Panc1 (cell line): ENCODE measurements around the gene NR5A2. TPM values are rescaled to one million over a fixed set of nuclear protein-coding genes. Genes with fewer than 3 reads are reported as not detected.

Experiments used
- ATAC-seq: fragments of 200-7000 bp; cut with Tn5 transposase; 2 replicates; pipeline ENCODE4 v1.9.1; 2020; ENCODE audit warnings: mild to moderate bottlenecking, moderate library complexity
- BruUV-seq: library from RNA; stranded (reverse); fragments of 400-500 nt; replicated peaks from 2 replicates; lab custom pipeline; 2021; lab: Mats Ljungman, UMichigan
- CTCF ChIA-PET: fragments of 300-600 bp; sonication (Branson Sonifier 250); formaldehyde crosslinking; loops from one replicate; lab custom pipeline; 2022; ENCODE audit warnings: antibody characterized with exemption; lab: Charles Lee
- POLR2A ChIA-PET: fragments of 300-600 bp; sonication (Branson Sonifier 250); formaldehyde crosslinking; loops from one replicate; lab custom pipeline; 2022; ENCODE audit warnings: antibody characterized with exemption; lab: Charles Lee
- DNase-seq: peaks from one replicate; pipeline ENCODE4 v3.0.0-alpha.2; 2010; ENCODE audit warnings: low read depth, low spot score
- H3K27ac ChIP-seq: 2 replicates; pipeline ENCODE4 v1.5.1; 2011; ENCODE audit warnings: mild to moderate bottlenecking, low read length, inconsistent platforms
- H3K27me3 ChIP-seq: fragments of 200-500 bp; sonication (Bioruptor generic); 2 replicates; pipeline ENCODE4 v1.6.0; 2014; ENCODE audit warnings: low read length, inconsistent platforms; ENCODE audit not compliant: control insufficient read depth, insufficient read depth
- H3K36me3 ChIP-seq: fragments of 200-500 bp; sonication (Bioruptor generic); 2 replicates; pipeline ENCODE4 v1.5.1; 2014; ENCODE audit warnings: inconsistent platforms, mild to moderate bottlenecking, low read length, moderate library complexity; ENCODE audit not compliant: control insufficient read depth, insufficient read depth
- H3K4me1 ChIP-seq: 2 replicates; pipeline ENCODE4 v1.5.1; 2011; ENCODE audit warnings: inconsistent platforms, mild to moderate bottlenecking, low read length, moderate library complexity; ENCODE audit not compliant: control insufficient read depth, insufficient read depth
- H3K4me3 ChIP-seq, 2 experiments: 2 replicates each; pipeline ENCODE4 v1.5.1; 2011 to 2012; ENCODE audit warnings: low read depth in 2 of 2, low read length in 2 of 2, mild to moderate bottlenecking in 2 of 2, inconsistent platforms in 1 of 2, moderate library complexity in 1 of 2
- H3K9me3 ChIP-seq: fragments of 200-500 bp; sonication (Bioruptor generic); 2 replicates; pipeline ENCODE4 v1.5.1; 2014; ENCODE audit warnings: low read depth, mild to moderate bottlenecking, inconsistent platforms, low read length, moderate library complexity; ENCODE audit not compliant: control insufficient read depth, insufficient read depth
- CTCF ChIP-seq: fragments of 450-650 bp; IDR thresholded peaks from 2 replicates; pipeline ENCODE4 v1.5.1; 2017; ENCODE audit warnings: mild to moderate bottlenecking
- POLR2AphosphoS5 ChIP-seq: IDR thresholded peaks from 2 replicates; pipeline ENCODE4 v1.6.1; 2012; ENCODE audit warnings: mild to moderate bottlenecking, low read depth, low read length, moderate library complexity
- SIN3A ChIP-seq: IDR thresholded peaks from 2 replicates; pipeline ENCODE4 v1.6.1; 2012; ENCODE audit warnings: low read depth, mild to moderate bottlenecking, low read length, moderate library complexity, borderline replicate concordance; ENCODE audit not compliant: insufficient read depth
- TCF7L2 ChIP-seq: IDR thresholded peaks from 2 replicates; pipeline ENCODE4 v1.6.1; 2011; ENCODE audit warnings: mild to moderate bottlenecking, low read depth, low read length, inconsistent platforms
- in situ Hi-C: cut with HindIII; loops from 2 replicates; pipeline ENCODE4 v1.10.0; 2016; ENCODE audit warnings: low sequenced_read_pairs, low pct_unique_long_range_greater_than_20kb
- intact Hi-C: fragments of 100-400 bp; cut with micrococcal nuclease; formaldehyde crosslinking; loops from one replicate; pipeline ENCODE4 v1.10.0; 2022; ENCODE audit not compliant: unreplicated experiment
- total RNA-seq: library from RNA; stranded (reverse); gene quantifications from one replicate; pipeline ENCODE4 v1.2.1, GENCODE V29; 2021; ENCODE audit not compliant: unreplicated experiment
- TF ChIP-seq, protein P1 (sequence below), 2 experiments: IDR thresholded peaks; 2 replicates each; pipeline ENCODE4 v1.6.1; 2011 to 2012; ENCODE audit warnings: low read depth in 2 of 2, control low read depth in 1 of 2, low read length in 1 of 2, mild to moderate bottlenecking in 1 of 2, moderate library complexity in 1 of 2; ENCODE audit not compliant: insufficient read depth in 1 of 2

The NR5A2 gene
- total RNA-seq, 1 experiment from 2014 or later = 4.3 TPM

DNA sequence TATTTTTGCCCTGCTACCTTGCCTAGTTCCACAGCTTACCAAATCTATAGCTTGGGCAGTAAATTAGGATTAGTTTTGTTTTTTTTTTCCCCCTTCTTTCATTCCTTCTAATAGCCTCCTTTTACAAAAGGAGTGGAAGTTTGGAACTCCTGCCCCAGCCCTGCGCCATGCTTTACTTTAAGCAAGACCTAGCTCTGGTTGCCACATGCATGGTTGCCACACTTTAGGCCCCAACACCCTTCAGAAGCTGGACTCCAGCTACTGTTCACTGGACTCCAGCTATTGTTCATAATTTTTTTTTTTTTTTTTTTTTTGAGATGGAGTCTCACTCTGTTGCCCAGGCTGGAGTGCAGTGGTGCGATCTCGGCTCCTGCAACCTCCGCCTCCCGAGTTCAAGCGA, 115.8 kb downstream of the NR5A2 start:
- H3K36me3 ChIP-seq = no peaks in the 10 kb centered on the region
- no peaks in the 10 kb centered on the region for H3K27me3 ChIP-seq
- TF ChIP-seq SIN3A = no peak
- BruUV-seq = no TSS peak
- H3K4me3 ChIP-seq = no peak overlapping the region
- ChIA-PET POLR2A (interaction anchor here (0.7 kb wide), 1 partner anchor 404 kb away, joined by 4 read pairs; no protein-coding TSS in a partner anchor), CTCF (interaction anchor here (0.6 kb wide), 1 partner anchor 1974 kb away, joined by 7 read pairs; no protein-coding TSS in a partner anchor)
- no peaks in the 10 kb centered on the region for H3K9me3 ChIP-seq
- intact Hi-C loops (loop anchor here (5.0 kb wide), 1 partner anchor 344 kb away; no protein-coding TSS in a partner anchor), in situ Hi-C loops (no loop called here)
- H3K4me1 ChIP-seq = no peaks in the 10 kb centered on the region
- no peak for DNase-seq
- H3K27ac ChIP-seq = peak overlapping the region; percentile 36; the same call in 1 of the 2 replicates
- no peak for ATAC-seq

DNA sequence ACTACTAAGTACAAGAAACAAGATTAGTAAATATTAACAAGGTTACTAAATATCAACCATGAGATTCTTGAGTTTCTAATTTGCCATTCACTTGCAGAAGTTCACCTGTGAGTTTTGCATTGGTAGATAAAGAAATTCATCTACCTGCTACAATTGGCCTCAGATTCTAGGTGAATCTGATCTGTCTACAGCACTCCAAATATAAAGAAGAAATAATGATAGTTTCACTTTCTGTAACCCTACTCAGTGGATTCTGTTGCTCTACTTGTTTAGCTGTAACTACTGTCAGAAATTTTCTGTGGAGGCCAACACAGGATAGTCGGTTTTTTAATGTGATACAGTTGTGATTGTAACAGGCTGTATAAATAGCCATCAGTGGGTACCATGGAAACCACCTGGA, 118.6 kb downstream of the NR5A2 start:
- no peaks in the 10 kb centered on the region for H3K9me3 ChIP-seq
- ChIA-PET POLR2A (no interaction called here), CTCF (no interaction called here)
- in situ Hi-C loops = no loop called here
- H3K27me3 ChIP-seq = no peaks in the 10 kb centered on the region
- intact Hi-C loops = no loop called here
- no peaks in the 10 kb centered on the region for H3K36me3 ChIP-seq
- no peak for DNase-seq
- H3K27ac ChIP-seq = no peak overlapping the region
- TF ChIP-seq CTCF (no peak), SIN3A (no peak), POLR2AphosphoS5 (no peak), TCF7L2 (no peak)
- TF ChIP-seq, protein P1, sequence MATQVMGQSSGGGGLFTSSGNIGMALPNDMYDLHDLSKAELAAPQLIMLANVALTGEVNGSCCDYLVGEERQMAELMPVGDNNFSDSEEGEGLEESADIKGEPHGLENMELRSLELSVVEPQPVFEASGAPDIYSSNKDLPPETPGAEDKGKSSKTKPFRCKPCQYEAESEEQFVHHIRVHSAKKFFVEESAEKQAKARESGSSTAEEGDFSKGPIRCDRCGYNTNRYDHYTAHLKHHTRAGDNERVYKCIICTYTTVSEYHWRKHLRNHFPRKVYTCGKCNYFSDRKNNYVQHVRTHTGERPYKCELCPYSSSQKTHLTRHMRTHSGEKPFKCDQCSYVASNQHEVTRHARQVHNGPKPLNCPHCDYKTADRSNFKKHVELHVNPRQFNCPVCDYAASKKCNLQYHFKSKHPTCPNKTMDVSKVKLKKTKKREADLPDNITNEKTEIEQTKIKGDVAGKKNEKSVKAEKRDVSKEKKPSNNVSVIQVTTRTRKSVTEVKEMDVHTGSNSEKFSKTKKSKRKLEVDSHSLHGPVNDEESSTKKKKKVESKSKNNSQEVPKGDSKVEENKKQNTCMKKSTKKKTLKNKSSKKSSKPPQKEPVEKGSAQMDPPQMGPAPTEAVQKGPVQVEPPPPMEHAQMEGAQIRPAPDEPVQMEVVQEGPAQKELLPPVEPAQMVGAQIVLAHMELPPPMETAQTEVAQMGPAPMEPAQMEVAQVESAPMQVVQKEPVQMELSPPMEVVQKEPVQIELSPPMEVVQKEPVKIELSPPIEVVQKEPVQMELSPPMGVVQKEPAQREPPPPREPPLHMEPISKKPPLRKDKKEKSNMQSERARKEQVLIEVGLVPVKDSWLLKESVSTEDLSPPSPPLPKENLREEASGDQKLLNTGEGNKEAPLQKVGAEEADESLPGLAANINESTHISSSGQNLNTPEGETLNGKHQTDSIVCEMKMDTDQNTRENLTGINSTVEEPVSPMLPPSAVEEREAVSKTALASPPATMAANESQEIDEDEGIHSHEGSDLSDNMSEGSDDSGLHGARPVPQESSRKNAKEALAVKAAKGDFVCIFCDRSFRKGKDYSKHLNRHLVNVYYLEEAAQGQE (IDR thresholded peaks at IDR 0.05; ENCODE audit: insufficient read depth in 1 of 2, low read depth in 2 of 2, low read length in 1 of 2) = no peak
- no TSS peak for BruUV-seq
- peaks cover 3% of the 10 kb centered on the region; the same call in 1 of the 2 replicates for H3K4me1 ChIP-seq
- no peak overlapping the region for H3K4me3 ChIP-seq
- no peak for ATAC-seq

DNA sequence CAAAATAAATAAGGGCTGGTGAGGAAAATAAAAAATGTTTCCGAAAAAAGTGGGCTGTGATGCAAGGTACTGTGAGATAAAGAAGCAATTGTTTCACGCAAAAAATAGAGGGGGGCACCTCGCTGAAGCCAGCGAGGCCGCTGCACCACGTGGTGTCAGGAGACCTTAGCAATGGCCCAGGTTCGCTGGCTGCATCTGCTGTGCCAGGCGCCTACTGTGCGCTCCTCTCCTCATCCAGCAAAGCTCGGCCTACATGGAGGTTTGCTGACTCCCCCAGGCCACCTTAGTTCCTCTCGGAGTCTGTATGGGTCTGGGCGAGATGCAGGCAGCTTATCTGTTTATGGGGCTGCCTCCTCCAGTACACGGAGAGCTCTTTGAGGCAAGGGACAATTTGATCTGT, 119.6 kb downstream of the NR5A2 start:
- TF ChIP-seq, protein P1 (IDR thresholded peaks at IDR 0.05; ENCODE audit: insufficient read depth in 1 of 2, low read depth in 2 of 2, low read length in 1 of 2) = no peak
- TF ChIP-seq CTCF = no peak
- TF ChIP-seq TCF7L2 = no peak
- no peak for TF ChIP-seq POLR2AphosphoS5
- TF ChIP-seq SIN3A = no peak
- no peaks in the 10 kb centered on the region for H3K36me3 ChIP-seq
- H3K9me3 ChIP-seq = no peaks in the 10 kb centered on the region
- no TSS peak for BruUV-seq
- ATAC-seq = no peak
- DNase-seq = no peak
- in situ Hi-C loops = no loop called here
- ChIA-PET CTCF (no interaction called here), POLR2A (no interaction called here)
- H3K4me1 ChIP-seq = peaks cover 6% of the 10 kb centered on the region; the same call in 1 of the 2 replicates
- intact Hi-C loops = no loop called here
- H3K27me3 ChIP-seq = no peaks in the 10 kb centered on the region
- H3K27ac ChIP-seq = no peak overlapping the region
- H3K4me3 ChIP-seq = no peak overlapping the region
